ENCODE measurements around the gene CORO7. TPM values are rescaled to one million over a fixed set of nuclear protein-coding genes. Genes with fewer than 3 reads are reported as not detected.
"Not testable (repeated sequence)": the region's sequence is repeated elsewhere in the genome, so short reads cannot be mapped to it uniquely, and the experiment has no call there.

Gene CORO7
- total RNA-seq, 1 donor from 2014 or later, result 43.8 TPM

DNA sequence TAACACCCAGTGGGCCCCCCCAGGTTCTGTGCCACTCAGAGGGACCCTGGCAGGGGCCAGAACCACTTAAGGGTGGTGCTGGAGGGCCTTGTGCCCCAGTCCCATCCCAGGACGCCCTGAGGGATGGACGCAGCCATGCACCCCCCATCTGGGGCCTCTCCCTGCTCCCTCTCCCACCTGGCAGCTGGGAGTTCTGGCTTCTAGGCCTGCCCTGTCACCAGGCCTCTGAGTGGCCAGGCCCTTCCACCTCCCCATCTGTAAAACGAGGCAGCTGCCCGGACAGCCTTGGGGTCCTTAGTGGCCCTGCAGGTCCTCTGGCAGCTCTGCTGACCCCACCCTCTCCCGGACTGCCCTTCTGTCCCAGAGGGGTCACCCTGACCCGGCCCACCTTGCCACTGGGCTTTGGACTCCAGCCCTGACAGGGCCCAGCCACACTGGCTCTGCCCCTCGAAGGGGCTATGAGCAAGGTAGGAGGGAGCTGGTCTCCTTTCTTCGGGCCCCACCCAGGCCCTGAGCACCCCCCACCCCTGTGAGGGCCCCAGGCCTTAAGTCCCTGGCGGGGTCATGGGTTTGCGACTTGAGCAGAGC is 77.6 kb downstream of the CORO7 start:
- DNase-seq (ENCODE audit: low spot score), result no peak

DNA sequence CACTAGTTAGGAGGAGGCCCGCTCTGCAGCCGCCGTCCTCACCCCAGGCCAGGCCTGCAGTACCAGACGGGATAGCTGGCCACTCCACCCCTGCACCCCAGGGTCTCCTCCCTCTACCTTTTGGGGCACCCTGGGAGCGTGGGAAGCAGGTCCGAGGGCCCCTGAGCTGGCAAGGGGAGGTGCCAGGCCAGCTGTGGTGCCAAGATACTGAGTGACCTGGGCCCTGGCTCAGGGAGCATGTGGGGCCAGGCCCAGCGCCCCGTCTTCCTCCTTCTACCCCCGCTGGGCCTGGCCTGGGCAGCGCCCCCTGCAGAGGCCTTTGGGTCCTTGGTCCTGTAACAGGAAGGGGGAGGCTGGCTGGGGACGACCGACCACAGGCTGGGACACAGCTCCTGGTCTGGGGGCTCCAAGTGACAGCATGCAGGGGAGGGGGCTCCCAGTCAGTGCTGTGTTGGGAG is 78.2 kb downstream of the CORO7 start:
- DNase-seq (ENCODE audit: low spot score), result no peak

DNA sequence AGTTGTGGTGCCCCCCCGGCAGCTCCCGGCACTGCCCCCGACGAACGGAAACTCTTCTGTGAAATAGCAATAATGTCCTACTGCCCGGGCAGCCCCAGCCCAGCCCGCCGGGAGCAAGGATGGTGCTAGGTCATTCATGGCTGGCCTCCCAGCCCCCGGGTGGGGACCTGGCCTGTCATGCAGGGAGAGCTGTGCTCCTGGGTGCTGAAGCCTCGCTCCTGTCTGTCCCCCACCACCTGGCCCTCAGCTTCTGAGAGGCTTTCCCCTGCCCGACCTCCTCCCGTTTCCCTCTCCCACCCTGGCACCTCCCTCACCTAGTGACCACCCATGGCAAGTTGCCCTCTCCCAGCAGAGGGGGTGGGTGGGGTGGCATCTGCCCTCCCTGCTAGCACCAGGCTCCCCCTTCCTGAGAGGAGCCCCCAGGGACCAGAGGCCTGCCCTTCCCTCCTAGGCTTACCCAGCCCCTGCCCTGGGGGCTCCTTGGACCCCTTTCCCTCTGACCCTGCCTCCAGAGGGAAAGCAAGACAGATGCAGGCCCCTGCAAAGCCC is 78.8 kb downstream of the CORO7 start:
- no peak for DNase-seq (ENCODE audit: low spot score)

DNA sequence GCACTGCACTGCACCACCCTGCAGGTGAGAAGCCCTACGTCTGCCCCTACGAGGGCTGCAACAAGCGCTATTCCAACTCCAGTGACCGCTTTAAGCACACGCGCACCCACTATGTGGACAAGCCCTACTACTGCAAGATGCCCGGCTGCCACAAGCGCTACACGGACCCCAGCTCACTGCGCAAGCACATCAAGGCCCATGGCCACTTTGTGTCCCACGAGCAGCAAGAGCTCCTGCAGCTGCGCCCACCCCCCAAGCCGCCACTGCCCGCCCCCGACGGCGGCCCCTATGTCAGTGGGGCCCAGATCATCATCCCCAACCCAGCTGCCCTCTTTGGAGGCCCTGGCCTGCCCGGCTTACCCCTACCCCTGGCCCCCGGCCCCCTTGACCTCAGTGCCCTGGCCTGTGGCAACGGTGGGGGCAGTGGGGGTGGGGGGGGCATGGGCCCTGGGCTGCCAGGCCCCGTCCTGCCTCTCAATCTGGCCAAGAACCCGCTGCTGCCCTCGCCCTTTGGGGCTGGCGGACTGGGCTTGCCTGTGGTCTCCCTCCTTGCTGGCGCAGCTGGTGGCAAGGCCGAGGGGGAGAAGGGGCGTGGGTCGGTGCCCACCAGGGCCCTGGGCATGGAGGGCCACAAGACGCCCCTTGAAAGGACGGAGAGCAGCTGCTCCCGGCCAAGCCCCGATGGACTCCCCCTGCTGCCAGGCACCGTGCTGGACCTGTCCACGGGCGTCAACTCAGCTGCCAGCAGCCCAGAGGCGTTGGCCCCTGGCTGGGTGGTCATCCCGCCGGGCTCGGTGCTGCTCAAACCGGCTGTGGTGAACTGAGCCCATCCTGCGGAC is 79.5 kb downstream of the CORO7 start:
- no peak for DNase-seq (ENCODE audit: low spot score)

DNA sequence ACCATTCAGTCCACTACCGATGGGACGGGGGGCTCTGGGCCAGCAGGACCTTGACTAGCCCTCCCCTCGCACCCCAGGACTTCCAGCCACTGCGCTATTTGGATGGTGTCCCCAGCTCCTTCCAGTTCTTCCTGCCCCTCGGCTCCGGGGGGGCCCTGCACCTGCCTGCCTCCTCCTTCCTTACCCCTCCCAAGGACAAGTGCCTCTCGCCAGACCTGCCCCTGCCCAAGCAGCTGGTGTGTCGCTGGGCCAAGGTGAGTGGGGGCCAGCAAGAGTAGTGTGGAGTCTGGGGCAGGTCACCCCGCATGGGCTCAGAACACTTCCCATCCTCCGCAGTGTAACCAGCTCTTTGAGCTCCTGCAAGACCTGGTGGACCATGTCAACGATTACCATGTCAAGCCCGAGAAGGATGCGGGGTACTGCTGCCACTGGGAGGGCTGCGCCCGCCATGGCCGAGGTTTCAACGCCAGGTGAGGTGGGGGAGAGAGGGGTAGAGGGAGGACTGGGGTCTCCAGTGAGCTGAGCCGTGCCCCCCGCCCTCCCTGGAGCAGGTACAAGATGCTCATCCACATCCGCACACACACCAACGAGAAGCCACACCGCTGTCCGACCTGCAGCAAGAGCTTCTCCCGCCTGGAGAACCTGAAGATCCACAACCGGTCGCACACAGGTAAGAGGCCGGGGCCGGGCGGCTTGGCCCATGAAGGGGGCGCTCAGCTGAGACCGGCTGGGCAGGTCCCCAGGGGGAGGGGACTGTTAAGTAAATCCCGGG is 81.5 kb downstream of the CORO7 start:
- DNase-seq (ENCODE audit: low spot score), result no peak

DNA sequence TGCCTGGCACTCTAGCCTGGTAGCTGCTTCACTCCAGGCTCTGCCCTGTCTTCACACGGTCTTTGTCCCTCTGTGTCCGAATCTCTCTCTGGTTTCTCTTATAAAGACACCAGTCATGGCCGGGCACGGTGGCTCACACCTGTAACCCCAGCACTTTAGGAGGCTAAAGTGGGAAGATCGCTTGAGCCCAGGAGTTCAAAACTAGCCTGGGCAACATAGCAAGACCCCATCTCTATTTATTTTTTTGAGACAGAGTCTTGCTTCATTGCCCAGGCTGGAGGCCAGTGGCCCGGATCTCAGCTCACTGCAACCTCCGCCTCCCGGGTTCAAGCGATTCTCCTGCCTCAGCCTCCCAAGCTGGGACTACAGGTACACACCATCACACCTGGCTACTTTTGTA is 82.7 kb downstream of the CORO7 start:
- not testable (repeated sequence) for DNase-seq (ENCODE audit: low spot score)

DNA sequence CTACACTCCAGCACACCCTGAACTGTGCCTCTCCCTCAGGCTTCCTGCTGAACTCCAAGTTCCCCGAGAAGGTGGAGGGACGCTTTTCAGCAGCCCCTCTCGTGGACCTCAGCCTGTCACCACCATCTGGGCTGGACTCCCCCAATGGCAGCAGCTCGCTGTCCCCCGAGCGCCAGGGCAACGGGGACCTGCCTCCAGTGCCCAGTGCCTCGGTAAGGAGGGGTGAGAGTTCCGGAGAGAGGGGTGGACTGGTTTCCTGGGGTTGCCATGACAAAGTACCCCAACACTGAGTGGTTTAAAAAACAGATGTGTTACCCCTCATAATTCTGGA is 83.1 kb downstream of the CORO7 start:
- no peak for DNase-seq (ENCODE audit: low spot score)

DNA sequence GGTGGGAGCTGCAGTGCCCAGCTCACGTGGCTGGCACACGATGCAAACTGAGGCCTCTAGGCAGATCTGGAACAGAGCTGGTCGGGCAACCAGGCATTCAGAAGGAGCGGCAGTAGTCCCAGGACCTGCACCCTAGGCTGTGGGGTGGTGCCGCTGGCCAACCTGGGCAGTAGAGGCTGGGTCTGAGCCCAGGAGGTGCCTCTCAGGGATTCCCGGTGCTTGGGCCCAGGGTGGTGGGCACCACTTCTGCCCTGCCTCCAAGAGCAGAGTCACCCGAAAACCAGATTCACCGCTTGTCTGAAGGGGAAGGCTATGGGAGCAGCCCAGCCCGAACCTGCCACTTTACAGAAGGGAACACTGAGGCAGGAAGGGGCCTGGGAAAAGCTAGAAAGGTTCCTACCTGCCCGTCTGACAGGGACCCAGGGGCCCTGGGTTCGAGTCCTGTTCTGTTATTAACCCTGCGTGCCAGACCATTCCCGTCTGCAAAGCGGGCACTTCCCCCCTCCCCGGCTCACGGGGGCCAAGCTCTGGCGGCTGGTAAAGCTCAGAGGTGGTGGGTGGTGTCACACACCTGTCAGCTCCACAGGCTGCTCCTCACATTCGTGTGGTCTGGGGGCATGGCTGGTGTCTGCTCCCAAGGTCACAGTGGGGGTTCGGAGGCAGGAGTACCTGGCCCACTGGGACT is 83.6 kb downstream of the CORO7 start:
- no peak for DNase-seq (ENCODE audit: low spot score)

DNA sequence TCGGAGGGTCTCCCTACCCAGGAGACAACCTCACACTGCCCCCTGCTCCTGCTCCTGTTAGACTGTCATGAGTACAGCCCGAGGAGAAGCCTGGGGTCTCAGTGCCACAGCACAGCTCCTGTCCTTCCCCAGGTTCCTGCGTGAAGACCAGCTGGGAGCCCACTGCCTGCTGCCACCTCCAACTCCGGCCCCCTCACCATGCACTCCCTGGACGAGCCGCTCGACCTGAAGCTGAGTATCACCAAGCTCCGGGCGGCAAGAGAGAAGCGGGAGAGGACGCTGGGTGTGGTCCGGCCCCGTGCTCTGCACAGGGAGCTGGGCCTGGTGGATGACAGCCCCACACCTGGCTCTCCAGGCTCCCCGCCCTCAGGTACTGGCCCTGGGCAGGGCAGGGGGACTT is 84.3 kb downstream of the CORO7 start:
- DNase-seq (ENCODE audit: low spot score), result no peak

DNA sequence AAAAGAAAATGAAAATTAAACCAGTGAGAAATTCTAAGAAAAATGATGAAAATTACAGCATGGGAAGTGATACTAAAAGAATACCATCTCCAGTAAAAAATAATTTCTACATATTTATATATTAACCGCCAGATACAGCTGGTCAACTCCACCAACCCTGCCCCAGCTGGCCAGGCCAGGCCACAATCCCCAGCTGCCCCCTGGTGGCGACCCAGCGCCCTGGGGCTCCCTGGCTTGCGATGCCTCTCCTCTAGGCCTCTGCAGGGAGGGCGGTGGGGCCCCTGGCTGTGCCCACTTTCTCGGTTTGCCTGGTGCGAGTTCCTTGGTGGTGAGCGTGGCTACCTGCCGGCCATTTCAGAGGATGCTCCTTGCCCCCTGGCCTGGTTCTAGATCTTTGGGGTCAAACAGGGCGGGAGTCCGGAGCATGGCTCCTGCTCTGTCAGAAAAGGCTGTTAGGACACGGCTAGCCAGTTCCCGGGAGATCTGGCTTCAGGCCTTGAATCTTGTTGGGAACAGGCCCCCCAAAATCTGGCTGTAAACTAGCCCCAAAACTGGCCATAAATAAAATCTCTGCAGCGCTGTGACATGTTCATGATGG is 86.0 kb downstream of the CORO7 start:
- DNase-seq (ENCODE audit: low spot score), result peak; percentile 87

DNA sequence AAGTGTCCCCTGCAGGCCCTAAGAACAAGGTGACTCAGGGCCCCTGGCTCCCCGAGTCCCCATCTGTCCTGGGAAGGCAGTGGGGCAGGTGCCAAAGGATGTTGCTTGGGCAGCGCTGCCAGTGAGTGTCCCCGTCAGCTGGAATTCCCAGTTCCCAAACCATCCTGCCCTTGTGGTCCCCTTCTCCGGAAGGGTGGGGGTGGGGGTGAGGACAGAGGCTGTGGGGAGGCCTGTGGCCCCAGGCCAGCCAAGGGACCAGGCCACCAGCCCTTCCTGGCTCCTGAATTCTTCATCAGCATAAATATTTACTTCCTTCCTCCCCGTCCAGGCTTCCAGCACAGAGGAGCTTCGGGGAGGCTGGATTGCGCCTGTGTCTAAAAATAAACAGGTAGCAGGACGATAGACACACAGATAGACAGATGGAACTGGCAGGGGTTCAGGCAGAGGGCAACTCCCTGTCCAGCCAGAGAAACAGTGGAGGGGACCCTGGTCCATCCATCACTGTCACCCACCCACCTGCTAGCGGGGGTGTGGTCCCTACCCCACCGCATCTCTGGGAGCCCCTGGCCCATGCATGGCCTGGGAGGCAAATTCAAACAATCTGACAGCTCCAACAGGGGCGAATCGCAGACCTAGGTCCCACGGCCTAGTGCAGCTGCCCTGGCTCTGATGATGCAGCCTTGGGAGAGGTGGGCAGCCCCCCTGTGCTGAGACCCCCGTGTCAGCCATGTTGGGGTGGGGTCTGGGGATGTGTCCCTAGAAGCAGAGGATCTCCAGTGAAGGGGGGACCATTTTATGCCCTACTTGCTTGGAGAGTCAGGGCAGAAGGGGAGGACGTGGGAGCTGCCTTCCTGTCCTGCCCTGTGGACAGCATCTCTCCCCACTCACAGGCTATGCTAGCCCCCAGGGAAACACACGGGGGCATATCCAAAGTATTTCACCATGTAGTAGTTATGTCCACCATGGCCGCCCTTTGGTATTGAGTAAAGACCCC is 87.3 kb downstream of the CORO7 start:
- DNase-seq (ENCODE audit: low spot score), result no peak

DNA sequence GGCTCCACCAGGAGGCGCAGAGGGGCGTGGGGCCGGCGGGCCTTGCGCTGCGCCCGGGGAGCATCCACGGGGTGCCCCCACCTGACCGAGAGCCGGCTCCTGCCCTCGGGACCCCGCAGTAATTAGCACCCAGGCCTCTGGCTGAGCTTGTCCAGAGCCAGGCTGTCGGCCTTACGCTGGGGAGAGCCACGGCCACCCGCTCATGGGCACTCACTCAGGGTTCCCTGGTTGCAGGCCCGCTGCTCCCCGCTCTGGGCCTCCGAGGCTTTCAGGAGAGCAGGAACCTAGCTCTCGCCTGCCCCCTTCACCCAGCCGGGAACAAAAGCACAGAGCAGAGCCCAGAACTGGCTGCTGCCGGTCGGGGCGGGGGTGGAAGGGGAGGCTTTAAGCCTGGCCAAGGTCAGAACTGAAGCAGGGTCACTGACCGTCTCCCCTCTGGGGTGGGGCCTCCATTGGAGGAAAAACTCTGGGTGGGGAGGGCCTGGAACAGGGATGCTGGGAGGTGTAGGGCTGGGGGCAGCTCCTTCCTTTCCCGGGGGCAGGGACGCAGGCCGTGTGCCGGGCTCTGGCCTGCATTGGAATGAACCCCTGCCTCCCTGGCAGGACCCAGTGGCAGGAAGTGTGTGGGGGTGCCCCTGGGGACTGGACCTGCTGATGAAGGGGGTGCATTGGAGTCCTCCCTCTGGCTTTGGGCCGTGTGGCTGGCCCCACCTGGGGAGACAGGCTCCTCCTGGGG is 88.2 kb downstream of the CORO7 start:
- peak; percentile 88 for DNase-seq (ENCODE audit: low spot score)

DNA sequence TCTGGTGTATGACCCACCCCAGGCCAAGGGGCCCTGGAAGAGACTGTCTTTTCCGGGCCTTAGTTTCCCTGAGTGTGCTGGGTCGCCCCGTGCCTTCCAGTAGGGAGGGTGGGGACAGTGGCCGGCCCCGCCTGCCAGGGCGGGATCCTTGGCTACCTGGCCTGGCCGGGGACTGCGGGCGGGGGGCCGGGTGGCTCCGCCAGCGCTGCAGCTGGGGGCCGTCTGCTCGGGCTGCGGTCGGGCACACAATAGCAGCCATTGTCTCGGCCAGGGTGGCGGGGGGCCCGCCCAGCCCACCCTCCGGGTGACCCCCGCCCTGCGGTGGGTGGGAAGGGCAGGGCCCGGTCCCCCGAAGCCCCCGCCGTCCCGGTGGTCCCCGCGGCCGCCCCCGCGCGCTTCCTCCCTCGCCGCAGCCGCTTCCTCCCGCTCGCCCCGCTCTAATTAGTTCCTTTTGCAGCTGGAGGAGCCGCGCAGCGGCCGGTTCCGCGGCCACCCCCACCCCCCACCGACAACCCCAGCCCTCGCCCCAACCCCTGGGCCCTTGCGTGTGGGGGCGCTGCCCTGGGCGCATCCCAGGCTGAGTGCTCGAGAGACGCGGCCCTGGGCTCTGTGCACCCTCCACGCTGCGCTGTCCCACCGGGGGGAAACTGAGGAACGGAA is 88.9 kb downstream of the CORO7 start:
- DNase-seq (ENCODE audit: low spot score), result peak; percentile 43

DNA sequence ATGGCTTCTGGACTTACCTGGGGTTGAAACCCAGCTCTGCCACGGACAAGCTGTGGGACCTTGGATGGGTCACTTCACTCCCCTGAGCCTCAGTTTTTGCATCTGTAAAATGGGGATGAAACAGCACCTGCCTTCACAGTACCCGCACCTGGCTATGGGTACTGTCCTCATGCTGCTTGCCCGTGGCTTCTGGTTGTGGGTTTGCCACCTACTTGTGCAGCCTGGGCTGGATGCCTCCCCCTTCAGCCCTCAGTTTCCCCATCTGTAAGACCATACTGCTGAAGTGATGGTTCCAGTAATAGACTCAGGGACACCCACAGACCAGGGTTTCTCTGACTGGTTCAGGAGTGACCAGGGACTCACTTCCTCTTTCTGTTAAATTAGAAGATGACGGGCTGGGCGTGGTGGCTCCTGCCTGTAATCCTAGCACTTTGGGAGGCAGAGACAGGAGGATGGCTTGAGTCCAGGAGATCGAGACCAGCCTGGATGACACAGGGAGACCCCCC is 91.1 kb downstream of the CORO7 start:
- no peak for DNase-seq (ENCODE audit: low spot score)

DNA sequence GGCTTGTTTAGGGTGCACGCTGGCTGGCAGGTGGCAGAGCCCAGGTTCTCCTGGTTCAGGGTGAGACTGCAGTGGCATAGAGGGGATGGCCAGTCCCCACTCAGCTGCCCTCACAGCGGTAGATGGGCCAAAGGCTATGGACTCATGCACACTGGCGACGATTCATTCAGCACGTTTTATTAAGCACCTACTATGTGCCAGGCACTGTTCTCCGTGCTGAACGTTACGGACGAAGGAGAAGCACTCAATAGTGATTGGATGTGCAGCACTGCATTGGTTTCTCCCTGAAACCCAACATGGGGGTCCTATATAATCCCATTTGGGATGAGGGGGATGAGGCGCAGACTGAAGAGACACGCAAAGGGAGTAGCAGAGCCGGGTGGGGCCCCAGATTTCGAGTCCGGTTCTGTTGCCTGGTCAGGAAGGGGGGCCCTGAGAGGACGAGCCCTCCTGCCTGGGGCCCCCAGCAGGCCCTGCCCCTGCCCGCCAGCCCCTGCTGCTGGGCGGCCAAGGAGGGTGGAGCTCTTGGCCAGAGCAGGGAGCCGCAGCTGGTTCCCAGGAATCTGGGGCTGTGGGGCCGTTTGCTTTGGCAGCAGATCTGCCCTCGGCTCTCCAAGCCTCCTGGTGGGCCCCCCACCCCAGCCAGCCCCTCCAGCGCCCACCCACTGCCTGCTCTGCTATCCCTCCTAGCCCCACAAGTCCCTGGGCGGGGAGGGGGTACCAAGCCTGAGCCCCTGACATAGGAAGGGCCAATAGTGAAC is 91.7 kb downstream of the CORO7 start:
- peak; percentile 46 for DNase-seq (ENCODE audit: low spot score)

DNA sequence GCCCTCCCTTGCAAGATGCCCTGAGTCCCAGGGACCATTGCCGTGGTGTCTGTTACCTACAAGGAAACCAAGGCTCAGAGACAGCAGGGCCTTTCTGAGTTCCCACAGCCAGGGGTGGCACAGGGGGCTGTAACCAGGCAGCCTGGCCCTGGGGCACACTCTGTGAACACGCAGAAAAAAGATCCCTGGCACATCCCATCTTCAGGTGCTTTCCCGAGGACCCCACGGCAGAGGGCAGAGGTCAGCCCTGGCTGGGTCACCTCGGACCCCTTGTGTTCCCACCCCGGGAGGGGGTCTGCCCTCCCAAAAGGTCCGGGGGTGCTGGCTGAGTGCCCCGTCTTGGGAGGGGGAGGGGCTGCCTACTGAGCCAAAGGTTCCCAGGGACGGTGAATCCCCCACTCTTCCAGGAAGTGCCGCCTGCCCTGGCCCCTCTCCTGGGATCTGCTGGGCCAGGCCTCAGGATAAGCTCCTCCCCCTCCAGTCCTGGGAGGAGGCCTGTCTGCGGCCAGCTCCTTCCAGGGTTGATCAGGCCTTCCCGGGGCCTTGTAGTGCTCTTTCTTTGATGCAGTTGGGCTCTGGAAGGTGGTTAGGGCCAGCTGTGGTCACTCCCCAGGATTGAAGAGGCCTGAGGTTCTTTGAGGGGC is 92.4 kb downstream of the CORO7 start:
- DNase-seq (ENCODE audit: low spot score), result peak; percentile 67

DNA sequence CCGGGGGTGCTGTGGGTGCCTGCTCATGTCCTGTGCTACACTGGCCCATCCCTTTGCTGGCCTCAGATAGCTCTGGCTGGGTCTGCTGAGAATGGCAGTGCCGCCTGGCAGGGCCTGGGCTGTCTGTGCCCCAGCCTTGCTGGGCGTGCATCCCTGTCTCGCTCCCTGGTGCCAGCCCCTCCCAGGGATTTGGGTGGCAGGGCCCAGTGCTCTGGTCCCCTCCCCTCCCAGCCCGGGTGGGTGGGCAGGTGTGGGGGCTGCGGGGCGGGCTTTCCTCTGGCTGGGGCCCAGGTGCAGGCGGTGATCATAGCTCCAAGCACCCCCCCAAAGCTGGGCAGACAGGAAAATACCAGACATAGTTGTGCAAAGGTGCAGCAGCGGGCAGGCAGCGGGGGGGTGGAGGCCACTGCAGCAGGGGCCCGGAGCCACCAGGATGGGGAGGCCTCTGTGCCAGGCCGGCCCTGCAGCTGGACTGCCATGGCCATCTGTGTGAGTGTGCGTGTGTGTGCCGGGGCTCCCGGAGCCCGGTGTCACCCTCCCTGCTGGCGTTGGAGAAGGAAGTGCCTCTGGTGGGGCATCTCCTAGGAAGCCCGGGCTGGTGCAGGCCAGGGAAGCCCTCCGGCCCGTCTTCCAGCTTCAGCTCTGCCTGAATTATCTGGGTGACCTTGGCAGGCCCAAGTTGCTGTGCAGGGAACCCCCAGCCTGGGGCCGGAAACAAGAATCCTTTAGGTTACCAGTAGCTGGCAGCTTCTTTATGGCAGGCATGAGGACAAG is 93.1 kb downstream of the CORO7 start:
- DNase-seq (ENCODE audit: low spot score), result peak; percentile 64

Measured in ureter (tissue), 1 donor.